ENCODE measurements around the gene FCHO1.

FCHO1 gene

GRCh38 chr19:17754634-17755442 lies 3.6 kb downstream of the FCHO1 start:
- H3K27ac ChIP-seq (ENCODE audit: low read length), result no peak overlapping the region
- no peak overlapping the region for H3K4me3 ChIP-seq (ENCODE audit: low read length)
- no peaks in the 10 kb centered on the region for H3K9me3 ChIP-seq (ENCODE audit: control insufficient read depth, low read depth, low read length)
- H3K27me3 ChIP-seq (ENCODE audit: control insufficient read depth, insufficient read depth, low read length), result no peaks in the 10 kb centered on the region
- H3K4me1 ChIP-seq (ENCODE audit: control insufficient read depth, low read depth, low read length), result peaks cover 7% of the 10 kb centered on the region
- no peaks in the 10 kb centered on the region for H3K36me3 ChIP-seq (ENCODE audit: control insufficient read depth, low read depth, low read length)
- H3K9ac ChIP-seq (ENCODE audit: low read length), result no peak overlapping the region

- no peak overlapping the region for H3K4me3 ChIP-seq (ENCODE audit: low read length)
- H3K9ac ChIP-seq (ENCODE audit: low read length), result no peak overlapping the region
- H3K9me3 ChIP-seq (ENCODE audit: control insufficient read depth, low read depth, low read length), result no peaks in the 10 kb centered on the region
- H3K27me3 ChIP-seq (ENCODE audit: control insufficient read depth, insufficient read depth, low read length), result no peaks in the 10 kb centered on the region
- H3K27ac ChIP-seq (ENCODE audit: low read length), result peak overlapping the region; percentile 17
- no peaks in the 10 kb centered on the region for H3K36me3 ChIP-seq (ENCODE audit: control insufficient read depth, low read depth, low read length)
- peaks cover 7% of the 10 kb centered on the region for H3K4me1 ChIP-seq (ENCODE audit: control insufficient read depth, low read depth, low read length)
Measured at GRCh38 chr19:17755443-17755890, 4.2 kb downstream of the FCHO1 start.

- Histone ChIP-seq H3K27me3 (ENCODE audit: control insufficient read depth, insufficient read depth, low read length) (no peaks in the 10 kb centered on the region), H3K27ac (ENCODE audit: low read length) (peak overlapping the region; percentile 17), H3K4me1 (ENCODE audit: control insufficient read depth, low read depth, low read length) (peaks cover 7% of the 10 kb centered on the region), H3K36me3 (ENCODE audit: control insufficient read depth, low read depth, low read length) (no peaks in the 10 kb centered on the region), H3K9ac (ENCODE audit: low read length) (no peak overlapping the region), H3K4me3 (ENCODE audit: low read length) (no peak overlapping the region), H3K9me3 (ENCODE audit: control insufficient read depth, low read depth, low read length) (no peaks in the 10 kb centered on the region)
Measured at GRCh38 chr19:17755977-17756670, 4.8 kb downstream of the FCHO1 start.

GRCh38 chr19:17757125-17757524 lies 5.8 kb downstream of the FCHO1 start:
- Histone ChIP-seq H3K9me3 (ENCODE audit: control insufficient read depth, low read depth, low read length) (no peaks in the 10 kb centered on the region), H3K9ac (ENCODE audit: low read length) (no peak overlapping the region), H3K27ac (ENCODE audit: low read length) (no peak overlapping the region), H3K4me3 (ENCODE audit: low read length) (no peak overlapping the region), H3K4me1 (ENCODE audit: control insufficient read depth, low read depth, low read length) (peaks cover 7% of the 10 kb centered on the region), H3K27me3 (ENCODE audit: control insufficient read depth, insufficient read depth, low read length) (no peaks in the 10 kb centered on the region), H3K36me3 (ENCODE audit: control insufficient read depth, low read depth, low read length) (no peaks in the 10 kb centered on the region)

GRCh38 chr19:17758515-17758914 lies 7.2 kb downstream of the FCHO1 start:
- H3K9ac ChIP-seq (ENCODE audit: low read length), result no peak overlapping the region
- H3K36me3 ChIP-seq (ENCODE audit: control insufficient read depth, low read depth, low read length), result no peaks in the 10 kb centered on the region
- H3K27me3 ChIP-seq (ENCODE audit: control insufficient read depth, insufficient read depth, low read length), result no peaks in the 10 kb centered on the region
- no peak overlapping the region for H3K27ac ChIP-seq (ENCODE audit: low read length)
- peaks cover 7% of the 10 kb centered on the region for H3K4me1 ChIP-seq (ENCODE audit: control insufficient read depth, low read depth, low read length)
- H3K9me3 ChIP-seq (ENCODE audit: control insufficient read depth, low read depth, low read length), result no peaks in the 10 kb centered on the region
- no peak overlapping the region for H3K4me3 ChIP-seq (ENCODE audit: low read length)

GRCh38 chr19:17761148-17761547 lies 9.9 kb downstream of the FCHO1 start:
- Histone ChIP-seq H3K4me1 (ENCODE audit: control insufficient read depth, low read depth, low read length) (no peaks in the 10 kb centered on the region), H3K27me3 (ENCODE audit: control insufficient read depth, insufficient read depth, low read length) (no peaks in the 10 kb centered on the region), H3K27ac (ENCODE audit: low read length) (no peak overlapping the region), H3K9ac (ENCODE audit: low read length) (no peak overlapping the region), H3K9me3 (ENCODE audit: control insufficient read depth, low read depth, low read length) (no peaks in the 10 kb centered on the region), H3K36me3 (ENCODE audit: control insufficient read depth, low read depth, low read length) (no peaks in the 10 kb centered on the region), H3K4me3 (ENCODE audit: low read length) (no peak overlapping the region)

- H3K27ac ChIP-seq (ENCODE audit: low read length), result no peak overlapping the region
- peak overlapping the region; percentile 39 for H3K9ac ChIP-seq (ENCODE audit: low read length)
- peak overlapping the region; percentile 21 for H3K4me3 ChIP-seq (ENCODE audit: low read length)
- H3K27me3 ChIP-seq (ENCODE audit: control insufficient read depth, insufficient read depth, low read length), result no peaks in the 10 kb centered on the region
- H3K4me1 ChIP-seq (ENCODE audit: control insufficient read depth, low read depth, low read length), result no peaks in the 10 kb centered on the region
- no peaks in the 10 kb centered on the region for H3K36me3 ChIP-seq (ENCODE audit: control insufficient read depth, low read depth, low read length)
- no peaks in the 10 kb centered on the region for H3K9me3 ChIP-seq (ENCODE audit: control insufficient read depth, low read depth, low read length)
Measured at GRCh38 chr19:17762505-17763229, 11.4 kb downstream of the FCHO1 start.

GRCh38 chr19:17764348-17764747 lies 13.1 kb downstream of the FCHO1 start:
- Histone ChIP-seq H3K36me3 (ENCODE audit: control insufficient read depth, low read depth, low read length) (no peaks in the 10 kb centered on the region), H3K4me3 (ENCODE audit: low read length) (no peak overlapping the region), H3K9me3 (ENCODE audit: control insufficient read depth, low read depth, low read length) (no peaks in the 10 kb centered on the region), H3K9ac (ENCODE audit: low read length) (no peak overlapping the region), H3K27me3 (ENCODE audit: control insufficient read depth, insufficient read depth, low read length) (no peaks in the 10 kb centered on the region), H3K27ac (ENCODE audit: low read length) (no peak overlapping the region), H3K4me1 (ENCODE audit: control insufficient read depth, low read depth, low read length) (no peaks in the 10 kb centered on the region)

GRCh38 chr19:17765069-17765618 lies 13.9 kb downstream of the FCHO1 start:
- H3K9me3 ChIP-seq (ENCODE audit: control insufficient read depth, low read depth, low read length), result no peaks in the 10 kb centered on the region
- H3K27me3 ChIP-seq (ENCODE audit: control insufficient read depth, insufficient read depth, low read length), result no peaks in the 10 kb centered on the region
- H3K36me3 ChIP-seq (ENCODE audit: control insufficient read depth, low read depth, low read length), result no peaks in the 10 kb centered on the region
- H3K9ac ChIP-seq (ENCODE audit: low read length), result no peak overlapping the region
- no peak overlapping the region for H3K4me3 ChIP-seq (ENCODE audit: low read length)
- no peaks in the 10 kb centered on the region for H3K4me1 ChIP-seq (ENCODE audit: control insufficient read depth, low read depth, low read length)
- H3K27ac ChIP-seq (ENCODE audit: low read length), result no peak overlapping the region

GRCh38 chr19:17766543-17767131 lies 15.4 kb downstream of the FCHO1 start:
- H3K27me3 ChIP-seq (ENCODE audit: control insufficient read depth, insufficient read depth, low read length), result no peaks in the 10 kb centered on the region
- H3K4me1 ChIP-seq (ENCODE audit: control insufficient read depth, low read depth, low read length), result no peaks in the 10 kb centered on the region
- no peaks in the 10 kb centered on the region for H3K36me3 ChIP-seq (ENCODE audit: control insufficient read depth, low read depth, low read length)
- no peak overlapping the region for H3K9ac ChIP-seq (ENCODE audit: low read length)
- no peak overlapping the region for H3K4me3 ChIP-seq (ENCODE audit: low read length)
- H3K9me3 ChIP-seq (ENCODE audit: control insufficient read depth, low read depth, low read length), result no peaks in the 10 kb centered on the region
- no peak overlapping the region for H3K27ac ChIP-seq (ENCODE audit: low read length)

- no peak overlapping the region for H3K27ac ChIP-seq (ENCODE audit: low read length)
- no peaks in the 10 kb centered on the region for H3K27me3 ChIP-seq (ENCODE audit: control insufficient read depth, insufficient read depth, low read length)
- no peak overlapping the region for H3K4me3 ChIP-seq (ENCODE audit: low read length)
- H3K36me3 ChIP-seq (ENCODE audit: control insufficient read depth, low read depth, low read length), result no peaks in the 10 kb centered on the region
- no peaks in the 10 kb centered on the region for H3K9me3 ChIP-seq (ENCODE audit: control insufficient read depth, low read depth, low read length)
- no peak overlapping the region for H3K9ac ChIP-seq (ENCODE audit: low read length)
- no peaks in the 10 kb centered on the region for H3K4me1 ChIP-seq (ENCODE audit: control insufficient read depth, low read depth, low read length)
Measured at GRCh38 chr19:17767559-17767958, 16.3 kb downstream of the FCHO1 start.

Measured in iPS-18a (cell line).